Suprapubic skin (tissue), 4 donors: ENCODE measurements around the gene PDE9A.

ENCODE experiments used
- POLR2A ChIP-seq, 2 donors: fragments of 450-650 bp; IDR thresholded peaks; one replicate each; pipeline ENCODE4 v1.6.1; 2017; ENCODE audit warnings: antibody characterized with exemption in 2 of 2, mild to moderate bottlenecking in 2 of 2, moderate library complexity in 2 of 2
- POLR2AphosphoS5 ChIP-seq, 3 donors: sonication (generic); formaldehyde crosslinking; IDR thresholded peaks; one replicate each; pipeline ENCODE4 v1.6.1; 2017; ENCODE audit warnings: antibody characterized with exemption in 3 of 3

DNA sequence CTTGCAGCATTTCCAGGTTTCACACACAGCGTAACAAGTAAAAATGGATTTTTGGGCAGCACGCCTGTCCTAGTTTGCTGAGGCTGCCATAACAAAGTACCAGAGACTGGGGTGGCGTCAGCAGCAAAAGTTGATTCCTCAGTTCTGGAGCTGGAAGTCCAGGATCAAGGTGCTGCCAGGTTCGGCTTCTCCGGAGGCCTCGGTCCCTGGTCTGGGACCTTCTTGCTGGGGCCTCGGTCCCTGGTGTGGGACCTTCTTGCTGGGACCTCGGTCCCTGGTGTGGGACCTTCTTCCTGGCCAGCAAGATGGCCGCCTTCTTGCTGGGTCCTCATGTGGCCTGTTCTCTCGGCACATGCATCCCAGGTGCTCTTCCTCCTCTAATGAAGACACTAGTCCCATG, 104.0 kb downstream of the PDE9A start:
- no peak for TF ChIP-seq POLR2A (IDR thresholded peaks at IDR 0.05)
- no peak for TF ChIP-seq POLR2AphosphoS5 (IDR thresholded peaks at IDR 0.05)
